Measurements from ENCODE around the gene CCT4.

Gene CCT4

DNA sequence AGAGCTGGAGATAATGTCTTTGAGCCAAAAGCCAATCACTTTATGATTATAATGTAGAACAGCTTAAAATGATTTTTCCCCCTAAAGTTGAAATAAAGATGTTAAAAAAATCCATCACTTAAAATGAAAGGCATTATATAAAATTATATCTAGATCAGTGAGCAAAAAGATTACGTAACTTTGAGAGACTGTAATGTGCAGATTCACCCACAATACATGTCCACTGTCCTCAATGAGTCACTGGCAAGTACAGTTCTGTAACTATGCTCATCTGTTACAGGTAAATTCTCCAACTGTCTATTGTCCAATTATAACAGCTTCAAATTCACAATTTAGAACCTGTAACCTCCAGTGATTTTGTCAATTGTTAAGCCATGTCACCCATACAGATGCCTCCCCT, 53.6 kb downstream of the CCT4 start:
- DNase-seq (ENCODE audit: low read depth), result no peak
- no peak for TF ChIP-seq CTCF (IDR thresholded peaks at IDR 0.05; ENCODE audit: control insufficient read depth, insufficient read depth, low read depth, low read length, missing control alignments)

GRCh38 chr2:61833971-61834370, 54.5 kb downstream of the CCT4 start:
- no peak for DNase-seq (ENCODE audit: low read depth)
- TF ChIP-seq CTCF (IDR thresholded peaks at IDR 0.05; ENCODE audit: control insufficient read depth, insufficient read depth, low read depth, low read length, missing control alignments), result no peak

More for the DNA sequence above, 53.6 kb downstream of the CCT4 start:
- no peak overlapping the region for H3K4me3 ChIP-seq (ENCODE audit: control insufficient read depth, low read depth, low read length)

GRCh38 chr2:61832183-61832841, 56.1 kb downstream of the CCT4 start:
- DNase-seq (ENCODE audit: low read depth), result no peak
- TF ChIP-seq CTCF (IDR thresholded peaks at IDR 0.05; ENCODE audit: control insufficient read depth, insufficient read depth, low read depth, low read length, missing control alignments), result no peak
- no peak overlapping the region for H3K4me3 ChIP-seq (ENCODE audit: control insufficient read depth, low read depth, low read length)

More at GRCh38 chr2:61833971-61834370, 54.5 kb downstream of the CCT4 start:
- H3K4me3 ChIP-seq (ENCODE audit: control insufficient read depth, low read depth, low read length), result no peak overlapping the region

DNA sequence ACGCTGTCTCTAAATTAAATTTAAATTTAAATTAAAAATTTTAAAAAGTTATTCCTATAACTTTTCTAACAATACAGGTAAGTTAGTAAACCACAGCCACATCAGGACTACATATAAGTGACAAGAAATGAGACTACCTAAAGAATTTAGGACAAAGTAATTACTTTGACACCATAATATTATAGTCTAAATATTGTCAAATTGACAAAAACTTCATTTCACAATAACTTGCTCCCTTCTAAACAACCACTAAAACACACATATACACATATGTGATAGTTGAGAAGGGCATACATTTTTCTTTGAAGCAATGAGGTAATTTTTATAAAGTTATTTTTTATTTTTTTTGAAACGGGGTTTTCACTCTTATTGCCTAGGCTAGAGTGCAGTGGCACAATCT, 66.2 kb downstream of the CCT4 start:
- no peak for DNase-seq (ENCODE audit: low read depth)
- no peak overlapping the region for H3K4me3 ChIP-seq (ENCODE audit: control insufficient read depth, low read depth, low read length)
- TF ChIP-seq CTCF (IDR thresholded peaks at IDR 0.05; ENCODE audit: control insufficient read depth, insufficient read depth, low read depth, low read length, missing control alignments), result no peak

All from AG09309 (cell line).